Measurements from ENCODE around the gene OASL.

GRCh38 chr12:121003650-121004049, 35.4 kb downstream of the OASL start:
- no peak for TF ChIP-seq EZH2 (IDR thresholded peaks at IDR 0.05; ENCODE audit: low read depth)
- no peak for TF ChIP-seq CTCF (conservative IDR thresholded peaks at IDR 0.05)
